HL-60 (cell line): ENCODE measurements around the gene RALGAPB.
"Not testable (repeated sequence)": the region's sequence is repeated elsewhere in the genome, so short reads cannot be mapped to it uniquely, and the experiment has no call there.

Source experiments
- DNase-seq, 2 experiments: peaks; one replicate each; pipeline ENCODE4 v3.0.0-alpha.2; 2010 to 2020; ENCODE audit warnings: low read depth in 1 of 2, low spot score in 1 of 2
- H3K27ac ChIP-seq: fragments of 250-450 bp; sonication (Bioruptor Pico); replicated peaks from 2 replicates; pipeline ENCODE4 v1.5.1; 2020; ENCODE audit warnings: mild to moderate bottlenecking, moderate library complexity
- H3K27me3 ChIP-seq: fragments of 250-450 bp; sonication (Bioruptor Pico); 2 replicates; pipeline ENCODE4 v1.5.1; 2021; ENCODE audit warnings: mild to moderate bottlenecking, moderate library complexity; ENCODE audit not compliant: insufficient read depth, poor library complexity, severe bottlenecking
- H3K4me3 ChIP-seq: replicated peaks from 2 replicates; pipeline ENCODE4 v1.5.1; 2011; ENCODE audit warnings: mild to moderate bottlenecking, control low read depth, low read length; ENCODE audit not compliant: insufficient read depth
- CTCF ChIP-seq: IDR thresholded peaks from one replicate; pipeline ENCODE4 v1.5.1; 2011; ENCODE audit warnings: low read length, control low read depth, inconsistent platforms; ENCODE audit not compliant: insufficient read depth
- GABPA ChIP-seq: IDR thresholded peaks from 2 replicates; pipeline ENCODE4 v1.6.1; 2012; ENCODE audit warnings: low read depth
- POLR2AphosphoS5 ChIP-seq: IDR thresholded peaks from 2 replicates; pipeline ENCODE4 v1.6.1; 2012; ENCODE audit warnings: low read depth
- REST ChIP-seq: IDR thresholded peaks from 2 replicates; pipeline ENCODE4 v1.6.1; 2012; ENCODE audit warnings: low read depth; ENCODE audit not compliant: insufficient replicate concordance
- SPI1 ChIP-seq: IDR thresholded peaks from 2 replicates; pipeline ENCODE4 v1.6.1; 2012; ENCODE audit warnings: low read depth, mild to moderate bottlenecking, borderline replicate concordance

RALGAPB gene

GRCh38 chr20:38589967-38590675 is 117.5 kb downstream of the RALGAPB start:
- no peak for DNase-seq
- no peak for TF ChIP-seq GABPA
- no peak for TF ChIP-seq SPI1
- TF ChIP-seq POLR2AphosphoS5 = no peak
- TF ChIP-seq REST = no peak
- no peak for TF ChIP-seq CTCF
- Histone ChIP-seq H3K27ac (no peak overlapping the region), H3K27me3 (no peaks in the 10 kb centered on the region), H3K4me3 (no peak overlapping the region)

- no peak for DNase-seq
- TF ChIP-seq POLR2AphosphoS5 (no peak), REST (no peak), SPI1 (no peak), GABPA (no peak), CTCF (no peak)
- no peak overlapping the region for H3K4me3 ChIP-seq
- H3K27ac ChIP-seq = no peak overlapping the region
- H3K27me3 ChIP-seq = no peaks in the 10 kb centered on the region
These were observed 118.2 kb downstream of the RALGAPB start for GRCh38 chr20:38590676-38591473.

- TF ChIP-seq SPI1 (no peak), REST (no peak)
- Histone ChIP-seq H3K27ac (no peak overlapping the region), H3K4me3 (no peak overlapping the region), H3K27me3 (no peaks in the 10 kb centered on the region)
- DNase-seq = no peak
These were observed 119.1 kb downstream of the RALGAPB start for GRCh38 chr20:38591474-38592410.

GRCh38 chr20:38592411-38592790 is 119.8 kb downstream of the RALGAPB start:
- H3K27ac ChIP-seq, H3K27me3 ChIP-seq, DNase-seq, H3K4me3 ChIP-seq: not testable (repeated sequence)

GRCh38 chr20:38594281-38594680 is 121.6 kb downstream of the RALGAPB start:
- not testable (repeated sequence) for H3K4me3 ChIP-seq, DNase-seq, H3K27me3 ChIP-seq, H3K27ac ChIP-seq

GRCh38 chr20:38595886-38596285 is 123.2 kb downstream of the RALGAPB start:
- not testable (repeated sequence) for H3K4me3 ChIP-seq, DNase-seq, H3K27me3 ChIP-seq, H3K27ac ChIP-seq
